HG02763 (cell line): Measurements from ENCODE around the gene LY6G6F.
"Not testable (repeated sequence)": the region's sequence is repeated elsewhere in the genome, so short reads cannot be mapped to it uniquely, and the experiment has no call there.

Source experiments
- ATAC-seq: cut with Tn5 transposase; IDR thresholded peaks from one replicate; pipeline ENCODE4 v1.9.1; 2021; ENCODE audit warnings: mild to moderate bottlenecking, moderate library complexity; ENCODE audit not compliant: unreplicated experiment

Gene LY6G6F

DNA sequence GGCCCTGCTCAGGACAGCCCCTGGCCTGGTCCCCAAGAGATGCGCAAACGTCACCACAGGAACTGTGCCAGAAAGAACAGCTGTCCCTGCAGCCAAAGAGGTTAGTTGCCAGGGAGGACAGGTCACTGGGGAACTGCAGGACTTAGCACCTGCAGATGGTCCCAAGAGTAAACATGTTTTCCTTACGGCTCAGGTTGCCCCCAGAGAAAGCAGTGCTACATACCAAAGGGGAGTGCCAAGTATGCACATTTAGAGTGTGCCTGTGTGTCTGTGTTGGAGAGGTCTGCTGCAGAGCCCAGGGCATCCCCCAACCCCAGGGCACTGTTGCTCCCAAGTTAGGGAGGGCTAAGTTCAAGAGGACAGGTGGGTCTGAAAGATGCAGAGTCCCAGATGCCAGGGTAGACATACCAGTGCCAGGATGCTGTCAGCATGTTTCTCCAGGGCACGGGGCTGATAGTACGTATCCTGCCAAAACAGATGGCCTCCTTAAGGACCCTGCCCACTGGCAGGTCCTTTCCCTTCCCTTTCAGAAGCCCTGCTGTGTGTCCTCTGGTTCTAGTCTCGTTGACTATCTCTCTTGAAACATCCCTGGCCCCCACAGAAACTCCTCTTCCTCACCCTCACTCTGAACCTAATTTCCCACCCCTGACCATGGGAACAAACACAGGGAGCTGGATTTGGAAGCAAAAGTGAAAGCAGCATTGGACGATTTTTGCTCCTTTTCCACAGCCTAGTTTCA, 4.8 kb upstream of the LY6G6F start:
- no peak for ATAC-seq

DNA sequence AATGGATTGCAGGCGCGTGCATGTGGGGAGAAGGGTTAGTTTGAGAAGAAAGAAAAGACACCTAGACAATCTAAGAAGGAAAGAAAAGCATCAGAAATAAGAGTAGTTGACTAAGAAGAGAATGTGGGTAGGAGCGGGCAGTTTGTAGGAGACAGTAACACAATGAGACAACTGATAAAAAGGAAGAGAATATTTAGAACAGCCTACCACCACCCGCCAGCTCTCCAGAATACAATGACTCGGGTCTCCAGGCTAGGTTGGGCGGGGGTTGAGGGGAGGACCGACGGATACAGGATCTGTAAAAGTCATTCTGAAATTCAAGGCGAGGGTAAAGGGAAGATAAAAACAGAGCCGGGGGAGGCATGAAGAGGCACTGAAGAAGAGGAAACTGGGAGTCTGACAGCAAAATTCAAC, 4.3 kb upstream of the LY6G6F start:
- no peak for ATAC-seq

DNA sequence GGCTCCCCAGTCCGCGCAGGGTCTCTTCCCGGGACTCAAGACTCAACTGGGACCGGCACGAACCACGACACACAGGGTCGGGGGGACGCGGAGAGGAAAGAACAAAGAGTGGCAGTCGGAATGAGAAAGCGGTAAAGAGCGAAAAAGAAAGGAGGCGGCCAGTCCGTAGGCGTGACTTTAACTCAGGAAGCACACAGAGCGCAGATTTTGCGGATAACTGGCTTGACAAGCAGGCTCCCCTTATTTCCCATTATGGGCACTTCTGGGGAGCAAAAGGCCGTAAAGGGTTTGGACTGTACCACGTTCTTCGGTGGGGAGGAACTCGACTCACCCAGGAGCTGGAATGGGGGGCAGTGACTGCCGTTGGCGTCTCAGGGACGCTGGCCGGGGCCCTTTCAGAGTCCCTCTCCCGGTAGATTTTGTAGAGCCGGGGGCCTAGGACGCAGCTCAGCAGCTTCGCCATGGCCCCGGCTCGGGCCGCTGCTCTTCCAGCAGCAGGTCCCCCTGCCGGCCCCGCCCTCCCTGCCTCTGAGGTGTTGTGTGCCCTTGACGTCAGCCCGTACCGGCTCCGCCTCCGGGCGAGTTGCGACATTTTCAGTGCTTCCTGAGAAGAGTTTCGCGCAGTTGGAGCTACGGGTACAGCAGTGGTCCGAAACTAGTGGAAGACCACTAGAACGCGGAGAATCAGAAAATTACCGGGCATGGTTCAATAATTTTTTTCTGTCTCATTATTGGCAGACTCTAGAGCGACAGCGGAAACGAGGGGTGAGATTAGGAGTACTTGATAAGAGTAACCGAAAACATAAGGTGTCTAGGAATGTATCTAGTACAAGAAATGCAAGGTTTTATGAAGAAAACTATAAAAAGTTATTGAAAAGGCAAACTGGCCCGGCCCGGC, 3.6 kb upstream of the LY6G6F start, which contains the start of gene ABHD16A:
ABHD16A (minus strand) TSS at position 506 of the 898 bp plus-strand sequence; CDS start at position 463, 43 bp downstream.
- peak; percentile 83 for ATAC-seq

DNA sequence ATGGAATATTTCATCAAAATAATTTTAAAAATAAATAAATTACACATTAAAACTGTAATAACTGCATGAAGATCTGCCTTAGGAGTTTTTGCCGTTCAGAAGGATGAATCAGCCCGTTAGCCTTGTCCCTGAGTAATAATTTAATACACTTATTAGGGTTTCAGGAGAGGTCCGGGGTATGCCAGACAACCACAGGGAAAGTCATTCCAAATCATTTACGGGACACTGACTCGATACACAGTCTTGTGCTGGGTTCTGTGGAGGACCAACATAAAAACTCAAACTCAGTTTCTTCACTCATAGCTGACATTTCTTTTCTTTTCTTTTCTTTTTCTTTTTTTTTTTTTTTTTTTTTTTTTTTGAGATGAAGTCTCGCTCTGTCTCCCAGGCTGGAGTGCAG, 735 bp upstream of the LY6G6F start:
- no peak for ATAC-seq

DNA sequence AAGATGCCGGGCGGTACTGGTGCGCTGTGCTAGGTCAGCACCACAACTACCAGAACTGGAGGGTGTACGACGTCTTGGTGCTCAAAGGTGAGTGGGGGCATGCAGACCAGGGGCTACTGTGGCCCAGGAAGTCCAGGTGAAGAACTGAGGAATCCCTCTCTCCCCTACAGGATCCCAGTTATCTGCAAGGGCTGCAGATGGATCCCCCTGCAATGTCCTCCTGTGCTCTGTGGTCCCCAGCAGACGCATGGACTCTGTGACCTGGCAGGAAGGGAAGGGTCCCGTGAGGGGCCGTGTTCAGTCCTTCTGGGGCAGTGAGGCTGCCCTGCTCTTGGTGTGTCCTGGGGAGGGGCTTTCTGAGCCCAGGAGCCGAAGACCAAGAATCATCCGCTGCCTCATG, 1.0 kb downstream of the LY6G6F start:
- ATAC-seq = no peak

DNA sequence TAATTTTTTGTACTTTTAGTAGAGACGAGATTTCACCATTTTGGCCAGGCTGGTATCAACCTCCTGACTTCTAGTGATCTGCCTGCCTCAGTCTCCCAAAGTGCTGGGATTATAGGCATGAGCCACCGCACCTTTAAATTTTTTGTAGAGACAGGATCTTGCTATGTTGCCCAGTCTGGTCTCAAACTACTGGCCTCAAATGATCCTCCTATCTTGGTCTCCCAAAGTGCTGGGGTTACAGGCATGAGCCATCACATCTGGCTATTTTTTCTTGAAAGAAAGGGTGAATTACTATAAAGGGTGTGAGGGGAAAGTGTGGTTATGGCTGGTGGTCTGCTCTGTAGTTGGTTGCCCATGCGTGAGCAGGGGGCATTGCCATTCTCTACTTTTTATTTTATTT, 1.6 kb downstream of the LY6G6F start:
- no peak for ATAC-seq

DNA sequence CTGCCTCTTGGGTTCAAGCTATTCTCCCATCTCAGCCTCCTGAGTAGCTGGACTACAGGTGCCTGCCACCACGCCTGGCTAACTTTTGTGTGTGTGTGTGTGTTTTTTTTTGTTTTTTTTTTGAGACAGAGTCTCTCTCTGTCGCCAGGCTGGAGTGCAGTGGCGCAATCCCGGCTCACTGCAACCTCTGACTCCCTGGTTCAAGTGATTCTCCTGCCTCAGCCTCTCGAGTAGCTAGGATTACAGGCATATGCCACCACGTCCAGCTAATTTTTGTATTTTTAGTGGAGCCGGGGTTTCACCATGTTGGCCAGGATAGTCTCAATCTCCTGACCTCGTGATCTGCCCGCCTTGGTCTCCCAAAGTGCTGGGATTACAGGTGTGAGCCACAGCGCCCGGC, 2.5 kb downstream of the LY6G6F start:
- ATAC-seq = not testable (repeated sequence)

DNA sequence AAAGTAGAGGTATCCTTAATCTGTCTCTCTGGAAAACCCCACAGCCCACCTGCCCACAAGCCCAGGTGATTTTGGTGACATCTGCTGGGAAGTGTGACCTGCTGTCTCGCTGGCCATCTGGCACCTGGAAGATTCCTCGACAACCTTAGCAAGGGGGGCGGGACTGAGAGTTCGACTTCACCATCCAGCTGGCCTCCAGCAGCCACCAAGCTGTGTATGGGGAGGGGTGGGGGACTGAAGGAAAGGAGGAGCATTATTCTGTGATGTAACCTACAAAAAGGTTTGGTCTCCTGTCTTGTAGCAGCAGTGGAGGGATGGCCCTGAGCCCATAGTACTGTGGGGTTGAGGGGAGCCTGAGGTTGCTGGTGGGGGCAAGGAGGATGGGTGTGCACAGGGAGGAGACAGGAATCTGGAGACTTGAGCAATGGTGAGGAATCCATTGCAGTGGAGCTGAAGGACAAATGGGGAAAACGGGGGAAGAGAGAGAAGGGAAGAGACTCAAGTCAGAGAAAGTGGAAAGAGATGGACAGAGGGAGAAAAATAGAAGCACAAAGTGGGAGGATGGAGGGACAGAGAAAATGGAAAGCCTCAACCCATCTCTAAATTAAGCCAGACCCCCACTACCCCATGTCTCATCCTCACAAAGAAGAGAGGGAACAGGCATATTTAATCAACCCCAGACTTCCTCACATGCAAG, 4.0 kb downstream of the LY6G6F start:
- ATAC-seq = no peak

DNA sequence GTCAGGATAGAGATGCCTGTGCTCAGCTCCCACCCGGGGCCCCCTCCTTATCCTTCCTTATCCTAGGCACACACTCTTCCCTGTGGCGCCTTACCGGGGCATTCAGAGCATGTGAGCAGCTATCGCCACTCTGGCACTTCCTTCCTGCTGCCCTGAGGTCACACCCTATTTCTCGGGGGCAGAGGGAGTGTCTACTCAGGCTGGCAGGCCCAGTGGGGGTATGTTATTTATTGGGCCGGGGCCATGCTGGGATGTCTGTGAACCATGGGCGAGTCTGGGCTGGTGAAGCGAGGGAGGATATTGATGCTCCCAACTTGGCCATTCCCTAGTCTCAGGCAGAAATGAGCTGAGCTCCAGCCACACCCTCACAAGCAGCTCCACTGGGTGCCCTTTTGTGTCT, 4.6 kb downstream of the LY6G6F start:
- ATAC-seq = no peak

DNA sequence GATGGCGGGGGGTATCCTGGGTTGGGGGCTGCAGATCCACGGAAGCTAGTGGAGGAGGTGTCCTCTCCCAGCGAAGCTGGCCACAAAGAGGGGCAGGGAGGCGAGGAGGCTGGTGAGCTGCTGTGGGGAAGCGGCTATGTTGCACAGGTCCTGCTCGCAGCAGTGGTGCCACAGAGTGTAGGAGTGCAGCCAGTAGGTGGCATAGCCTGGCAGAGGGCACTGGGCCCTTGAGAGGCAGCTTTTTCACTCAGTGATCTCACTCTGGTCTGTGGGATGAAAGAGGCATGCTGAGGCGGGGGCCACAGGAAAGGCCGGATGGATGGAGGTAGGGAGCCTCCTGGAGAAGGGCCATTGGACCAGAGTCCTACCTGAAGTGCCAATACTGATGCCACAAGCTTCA, 5.6 kb downstream of the LY6G6F start:
- no peak for ATAC-seq

DNA sequence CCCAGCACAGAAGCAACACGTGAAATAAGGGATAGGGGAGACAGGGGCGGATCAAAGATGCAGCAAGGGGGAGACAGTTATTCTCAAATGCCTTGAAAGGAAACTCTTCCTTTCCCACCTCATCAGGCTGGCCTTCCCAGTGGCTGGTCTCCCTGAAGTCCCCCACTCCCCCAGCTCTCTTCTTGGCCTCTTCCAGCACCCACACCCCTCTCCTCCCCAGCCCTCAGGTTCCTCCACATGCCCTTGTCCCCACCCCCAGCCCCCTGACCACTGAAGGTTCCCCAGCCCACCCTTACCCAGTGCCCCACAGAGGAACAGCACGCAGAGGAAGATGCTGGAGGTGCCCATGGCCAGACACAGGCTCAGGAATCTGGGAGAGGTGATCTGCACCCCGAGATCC, 6.8 kb downstream of the LY6G6F start:
- no peak for ATAC-seq

DNA sequence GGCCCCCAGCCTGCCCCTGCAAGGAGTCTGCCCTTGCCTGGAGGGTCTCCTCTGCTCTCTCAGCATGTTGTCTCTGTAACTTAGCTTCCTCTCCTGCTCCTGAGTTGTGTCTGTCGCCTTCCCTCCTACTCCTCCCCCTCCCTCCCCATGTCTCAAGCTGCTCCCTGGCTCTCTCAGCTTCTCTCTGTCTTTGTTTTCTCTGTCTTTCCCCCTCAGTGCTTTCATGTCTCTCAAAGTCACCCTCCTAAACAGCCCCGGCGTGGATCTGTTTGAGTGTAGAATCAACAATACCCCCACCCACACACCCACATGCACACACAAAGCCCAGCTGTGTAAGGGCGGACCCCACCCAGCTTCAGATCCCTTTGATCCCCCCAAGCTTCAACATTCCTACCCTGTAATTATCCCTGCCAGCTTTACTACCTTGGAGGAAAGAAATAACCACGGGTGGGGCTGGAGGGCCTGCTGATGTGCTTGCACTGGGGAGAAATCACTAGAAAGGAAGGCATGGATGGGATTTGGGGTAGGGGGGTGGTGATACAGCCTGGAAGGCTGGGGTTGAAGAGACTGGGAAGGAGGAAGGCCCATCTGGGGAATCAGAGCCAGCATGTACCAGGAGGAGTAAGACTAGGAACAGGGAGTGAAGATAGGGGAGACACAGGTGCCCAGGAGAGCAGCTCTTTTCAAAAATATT, 7.5 kb downstream of the LY6G6F start:
- no peak for ATAC-seq

DNA sequence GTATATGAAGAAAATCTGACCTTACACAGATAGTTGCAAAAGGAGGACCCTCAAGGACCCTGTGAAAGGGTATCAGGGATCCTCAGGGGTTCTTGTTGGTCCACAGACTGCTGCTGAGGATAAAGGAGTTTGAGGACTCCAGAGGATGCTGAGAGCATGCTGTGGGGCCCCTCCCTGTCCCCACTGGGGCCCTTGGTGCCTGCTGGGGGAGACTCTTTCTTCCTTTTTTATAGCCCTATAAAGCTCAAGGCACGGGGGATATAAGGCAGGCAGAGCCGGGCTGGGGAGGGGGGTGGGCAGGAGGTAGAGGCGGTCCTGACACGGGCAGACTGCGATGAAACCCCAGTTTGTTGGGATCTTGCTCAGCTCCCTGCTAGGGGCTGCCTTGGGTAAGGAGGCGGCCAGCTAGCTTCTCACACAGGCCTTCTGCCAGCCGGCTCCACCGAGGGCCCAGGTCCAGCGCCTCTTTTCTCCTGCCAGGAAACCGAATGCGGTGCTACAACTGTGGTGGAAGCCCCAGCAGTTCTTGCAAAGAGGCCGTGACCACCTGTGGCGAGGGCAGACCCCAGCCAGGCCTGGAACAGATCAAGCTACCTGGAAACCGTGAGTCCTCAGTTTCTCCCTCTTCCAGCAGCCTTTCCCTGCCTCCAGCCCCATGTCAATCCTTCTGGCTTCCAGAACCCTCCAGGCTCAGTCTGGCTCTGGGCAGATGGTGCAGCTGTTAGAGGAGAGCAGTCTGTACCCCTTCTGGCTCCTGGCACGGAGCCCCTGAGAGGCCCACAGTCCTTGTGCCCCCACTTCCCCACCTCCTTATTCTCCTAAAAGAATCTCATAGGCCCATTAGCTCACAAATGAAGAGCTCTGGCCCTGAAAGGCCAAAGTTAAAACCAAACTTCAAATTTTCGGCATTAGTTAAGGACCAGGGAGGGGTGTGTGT, 8.6 kb downstream of the LY6G6F start, which contains the start of gene LY6G6D:
LY6G6D (plus strand) TSS at position 327 of the 937 bp plus-strand sequence; CDS start at position 335, 8 bp downstream.
- no peak for ATAC-seq

DNA sequence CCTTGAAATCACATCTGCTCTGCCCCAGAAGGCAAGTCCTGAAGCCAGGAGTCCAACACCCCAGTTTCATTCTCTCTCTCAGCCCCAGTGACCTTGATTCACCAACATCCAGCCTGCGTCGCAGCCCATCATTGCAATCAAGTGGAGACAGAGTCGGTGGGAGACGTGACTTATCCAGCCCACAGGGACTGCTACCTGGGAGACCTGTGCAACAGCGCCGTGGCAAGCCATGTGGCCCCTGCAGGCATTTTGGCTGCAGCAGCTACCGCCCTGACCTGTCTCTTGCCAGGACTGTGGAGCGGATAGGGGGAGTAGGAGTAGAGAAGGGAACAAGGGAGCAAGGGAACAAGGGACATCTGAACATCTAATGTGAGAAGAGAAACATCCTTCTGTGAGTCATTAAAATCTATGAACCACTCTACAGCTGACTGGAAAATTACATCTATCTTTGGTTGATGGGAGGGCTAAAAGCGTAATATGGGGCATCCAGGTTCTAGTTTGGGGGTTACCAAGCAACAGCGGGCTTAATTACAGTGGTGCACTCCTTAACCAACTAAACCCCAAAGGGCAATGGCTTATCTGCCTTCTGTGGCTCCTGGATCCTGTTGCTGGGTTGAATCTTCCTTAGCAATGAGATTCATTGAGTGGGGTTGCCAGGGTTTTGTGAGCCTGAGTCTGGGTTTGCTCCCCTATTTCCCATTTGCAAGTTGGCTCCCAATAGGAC, 11.0 kb downstream of the LY6G6F start:
- ATAC-seq = no peak

DNA sequence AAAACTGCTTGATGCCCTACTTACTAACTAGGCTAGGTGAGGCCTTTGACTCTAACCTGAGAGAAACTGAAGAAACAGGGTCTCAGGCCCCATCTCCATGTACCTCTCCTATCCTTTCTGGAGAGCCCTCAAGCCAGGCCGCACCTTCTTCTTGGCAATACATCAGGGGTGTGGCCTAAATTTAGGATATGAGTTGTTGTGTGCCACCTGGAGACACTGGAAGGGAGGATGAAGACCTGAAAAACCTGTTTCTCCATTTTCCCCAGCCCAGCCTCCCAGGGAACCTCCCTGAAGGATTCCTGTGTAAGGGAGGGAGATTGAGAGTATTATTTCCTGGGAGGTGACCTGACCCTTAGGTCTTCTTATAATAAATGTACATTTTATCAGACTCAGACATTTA, 11.6 kb downstream of the LY6G6F start:
- ATAC-seq = no peak

DNA sequence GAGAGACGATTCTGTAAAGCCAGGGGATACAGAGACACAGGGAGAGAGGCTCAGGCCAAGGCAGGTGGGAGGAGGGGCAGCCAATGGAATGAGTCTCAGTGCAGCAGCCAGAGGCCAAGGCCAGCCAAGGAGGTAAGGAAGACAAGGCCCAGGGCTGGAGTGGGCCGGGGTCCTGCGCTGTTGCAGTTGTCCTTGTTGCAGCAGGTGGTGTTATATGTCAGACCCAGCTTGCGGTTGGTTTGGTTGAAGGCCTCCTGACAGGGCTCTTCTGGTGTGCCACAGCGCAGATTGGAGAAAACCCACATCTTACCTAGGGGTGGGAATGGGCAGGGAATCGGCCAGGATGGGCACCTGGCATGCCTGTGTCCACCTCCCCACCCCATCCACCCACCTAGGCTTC, 12.3 kb downstream of the LY6G6F start:
- ATAC-seq = no peak

DNA sequence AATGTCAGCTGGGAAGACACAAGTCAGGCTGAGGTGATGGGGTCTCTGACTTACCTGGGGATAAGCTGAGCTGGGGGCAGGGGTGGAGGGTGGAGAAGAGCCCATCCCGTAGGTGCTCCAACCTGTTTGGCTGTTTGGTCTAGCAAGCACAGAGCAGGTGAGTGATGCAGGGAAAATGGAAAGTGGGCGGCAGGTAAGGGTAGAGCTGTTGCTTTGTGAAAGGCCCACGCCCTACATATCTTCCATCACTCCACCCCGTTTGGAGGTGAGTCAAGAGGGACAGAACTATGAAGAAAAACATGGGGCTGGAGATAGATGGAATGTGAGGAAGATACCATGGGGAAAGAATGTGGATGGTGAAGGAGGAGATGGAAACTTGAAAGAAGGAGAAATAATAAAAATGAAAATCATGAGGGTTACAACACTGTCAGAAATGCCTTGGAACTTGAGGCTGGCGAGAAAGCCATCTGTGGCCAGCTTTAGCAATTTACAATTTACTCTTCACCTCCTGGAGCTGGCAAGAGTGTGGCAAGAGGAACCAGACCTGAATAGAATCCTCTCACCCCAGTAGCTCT, 13.6 kb downstream of the LY6G6F start:
- ATAC-seq = no peak

DNA sequence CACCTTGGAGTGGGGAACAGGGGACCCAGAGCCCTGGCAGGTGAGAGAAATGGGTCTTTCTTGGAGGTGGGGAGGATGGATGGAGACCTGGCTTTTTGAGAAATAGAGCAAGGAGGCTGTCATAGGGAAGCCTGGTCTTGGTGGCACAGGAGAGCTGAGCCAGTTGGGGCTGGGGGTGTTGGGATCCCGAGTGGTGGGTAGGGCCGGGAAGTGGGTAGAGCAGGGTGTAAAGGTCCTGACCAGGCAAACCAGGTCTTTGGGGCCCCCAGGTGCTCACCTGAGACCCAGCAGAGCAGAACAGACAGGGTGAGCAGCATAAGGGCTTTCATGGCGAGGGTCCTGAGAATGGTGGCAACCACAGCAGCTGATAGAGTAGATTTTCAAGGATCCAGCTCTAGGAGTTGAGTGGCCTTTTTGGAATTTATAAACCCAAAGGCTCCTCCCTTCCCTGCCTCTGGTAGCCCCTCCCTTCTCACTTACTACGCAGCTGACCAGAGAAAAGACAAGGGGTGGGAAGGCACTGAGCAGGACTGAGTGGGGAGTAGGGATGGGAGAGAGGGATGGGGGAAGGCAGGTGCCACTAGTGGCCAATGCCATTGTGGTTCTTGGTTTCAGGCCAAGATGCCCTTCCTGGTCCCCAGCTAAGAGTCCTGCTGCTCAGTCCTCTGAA, 14.8 kb downstream of the LY6G6F start, which contains the start of gene LY6G6C:
LY6G6C (minus strand) TSS at position 396 of the 670 bp plus-strand sequence; CDS start at position 329, 67 bp downstream.
- ATAC-seq = no peak
